H54 (cell line): ENCODE data around the gene VTCN1.
A peak's percentile ranks its signal among the peaks of the same experiment; 100 is the strongest.
"Not testable (repeated sequence)": the region's sequence is repeated elsewhere in the genome, so short reads cannot be mapped to it uniquely, and the experiment has no call there.

Source experiments
- DNase-seq: peaks from one replicate; pipeline ENCODE4 v3.0.0; 2011; ENCODE audit warnings: low spot score, mixed read lengths; ENCODE audit not compliant: insufficient read length
- FAIRE-seq: peaks from 3 replicates; lab custom pipeline; 2011; peaks lifted over from hg19 to GRCh38; lab: Jason Lieb, UNC
- POLR2A ChIP-seq: IDR thresholded peaks from 2 replicates; pipeline ENCODE4 v1.6.1; 2011; ENCODE audit warnings: low read depth, mild to moderate bottlenecking, low read length

Gene VTCN1

DNA sequence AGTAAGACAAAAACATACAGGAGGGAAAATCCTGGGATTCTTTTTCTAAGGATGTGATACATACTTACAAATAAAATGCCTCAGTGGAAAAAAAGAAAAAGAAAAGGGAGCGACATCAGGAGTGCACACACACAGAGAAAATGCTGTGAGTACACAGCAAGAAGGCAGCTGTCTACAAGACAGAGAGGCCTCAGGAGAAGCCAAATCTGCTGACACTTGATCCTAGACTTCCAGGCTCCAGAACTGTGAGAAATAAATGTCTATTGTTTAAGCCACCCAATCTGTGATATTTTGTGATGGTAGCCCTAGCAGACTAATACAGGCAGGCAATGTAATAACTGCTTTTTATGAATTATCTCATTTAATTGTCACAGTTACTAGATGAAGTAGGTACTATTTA lies 72.2 kb downstream of the VTCN1 start:
- DNase-seq (no peak), FAIRE-seq (no peak)
- no peak for TF ChIP-seq POLR2A

DNA sequence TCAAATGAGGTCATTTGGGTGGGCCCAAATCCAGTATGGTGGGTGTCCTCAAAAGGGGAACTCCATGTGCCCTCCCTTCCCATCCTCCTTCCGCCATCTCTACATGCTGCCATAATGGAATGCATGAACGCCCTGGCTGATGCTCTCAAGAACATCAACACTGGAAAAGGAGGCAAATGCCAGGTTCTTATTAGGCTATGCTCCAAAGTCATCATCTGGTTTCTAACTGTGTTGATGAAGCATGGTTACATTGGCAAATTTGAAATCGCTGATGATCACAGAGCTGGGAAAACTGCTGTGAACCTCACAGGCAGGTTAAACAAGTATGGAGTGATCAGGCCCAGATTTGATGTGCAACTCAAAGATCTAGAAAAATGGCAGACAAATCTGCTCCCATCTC lies 72.6 kb downstream of the VTCN1 start:
- TF ChIP-seq POLR2A = no peak
- no peak for DNase-seq
- no peak for FAIRE-seq

DNA sequence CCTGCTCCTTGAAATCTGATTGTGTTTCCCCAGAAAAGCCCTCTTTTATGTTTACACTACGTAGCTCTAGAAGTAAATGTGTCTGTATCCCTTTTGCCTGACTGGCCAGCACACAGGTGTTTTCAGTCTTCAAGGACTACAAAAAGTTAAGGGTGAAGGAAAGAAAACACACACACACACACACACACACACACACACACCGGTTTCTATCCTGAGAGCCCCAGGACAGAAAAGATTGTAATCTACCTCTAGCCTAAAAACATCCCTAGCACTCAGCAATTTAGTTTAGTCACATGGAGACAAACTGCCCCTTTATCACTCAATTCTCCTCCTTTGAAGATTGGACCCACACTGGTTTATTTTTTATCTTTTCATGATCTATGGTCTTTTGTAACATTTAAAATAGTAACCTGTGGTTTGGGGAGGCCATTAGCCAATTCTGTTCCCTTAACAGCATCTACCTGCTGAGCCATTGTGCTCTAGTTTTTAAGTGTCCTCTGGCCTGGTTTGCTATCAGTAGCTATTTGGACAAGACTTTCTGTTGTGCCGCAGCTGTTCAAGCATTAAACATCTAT lies 73.4 kb downstream of the VTCN1 start:
- no peak for DNase-seq
- TF ChIP-seq POLR2A = no peak
- no peak for FAIRE-seq

DNA sequence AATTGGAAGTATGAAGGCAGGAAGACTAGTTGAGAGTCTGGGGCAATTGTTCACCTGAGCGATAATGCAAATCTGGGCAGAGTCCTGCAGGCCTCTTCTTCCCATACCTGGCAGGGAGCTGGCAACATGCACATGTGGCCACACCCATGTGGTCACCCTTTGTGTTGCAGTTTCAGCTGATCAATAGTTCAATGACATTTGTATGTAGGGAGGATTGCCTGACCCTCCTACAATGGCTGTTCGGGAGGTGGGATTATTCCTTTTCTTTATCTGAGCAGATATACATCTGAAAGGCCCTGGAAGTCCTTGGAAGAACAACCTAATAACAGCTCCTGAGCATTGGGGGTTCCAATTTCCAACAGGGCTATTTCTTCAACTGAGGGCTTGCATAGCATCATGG lies 74.0 kb downstream of the VTCN1 start:
- no peak for DNase-seq
- no peak for FAIRE-seq
- TF ChIP-seq POLR2A = no peak

DNA sequence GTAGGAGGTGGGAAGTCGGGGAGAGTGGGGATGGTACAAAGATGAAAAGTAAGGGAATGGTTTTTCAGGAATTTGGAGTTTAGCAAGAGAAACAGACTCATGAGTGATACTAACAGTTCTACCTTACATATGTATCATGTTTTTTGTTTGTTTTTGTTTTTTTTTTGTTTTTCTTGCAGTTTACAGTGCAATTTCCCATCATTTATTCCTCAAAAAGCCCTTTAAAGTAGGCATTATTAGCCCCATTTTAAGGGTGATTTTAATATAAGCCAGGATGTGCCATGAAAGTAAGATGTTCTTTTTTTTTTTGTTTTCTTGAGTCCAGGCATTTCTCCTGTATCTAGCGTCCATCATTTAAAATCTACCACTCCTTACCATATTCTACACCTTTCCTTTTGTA lies 75.4 kb downstream of the VTCN1 start:
- no peak for FAIRE-seq
- TF ChIP-seq POLR2A = no peak
- DNase-seq = no peak

DNA sequence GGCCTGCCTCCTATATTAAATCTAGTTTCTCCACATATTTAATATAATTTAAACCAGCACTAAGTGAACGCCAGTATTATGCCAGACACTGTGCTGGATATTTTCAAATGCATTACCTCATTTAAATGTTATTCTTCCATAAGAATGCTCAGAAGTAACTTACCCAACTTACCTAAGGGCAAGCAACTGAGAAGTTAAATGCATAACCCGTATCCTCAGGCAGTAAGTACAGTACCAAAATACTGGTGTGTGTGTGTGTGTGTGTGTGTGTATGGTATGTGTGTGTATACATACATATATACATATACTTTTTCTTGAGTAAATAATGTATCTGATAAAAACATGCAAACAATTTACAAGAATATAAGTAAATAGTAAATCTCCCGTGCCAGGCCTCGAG lies 80.2 kb downstream of the VTCN1 start:
- DNase-seq = no peak
- no peak for FAIRE-seq

DNA sequence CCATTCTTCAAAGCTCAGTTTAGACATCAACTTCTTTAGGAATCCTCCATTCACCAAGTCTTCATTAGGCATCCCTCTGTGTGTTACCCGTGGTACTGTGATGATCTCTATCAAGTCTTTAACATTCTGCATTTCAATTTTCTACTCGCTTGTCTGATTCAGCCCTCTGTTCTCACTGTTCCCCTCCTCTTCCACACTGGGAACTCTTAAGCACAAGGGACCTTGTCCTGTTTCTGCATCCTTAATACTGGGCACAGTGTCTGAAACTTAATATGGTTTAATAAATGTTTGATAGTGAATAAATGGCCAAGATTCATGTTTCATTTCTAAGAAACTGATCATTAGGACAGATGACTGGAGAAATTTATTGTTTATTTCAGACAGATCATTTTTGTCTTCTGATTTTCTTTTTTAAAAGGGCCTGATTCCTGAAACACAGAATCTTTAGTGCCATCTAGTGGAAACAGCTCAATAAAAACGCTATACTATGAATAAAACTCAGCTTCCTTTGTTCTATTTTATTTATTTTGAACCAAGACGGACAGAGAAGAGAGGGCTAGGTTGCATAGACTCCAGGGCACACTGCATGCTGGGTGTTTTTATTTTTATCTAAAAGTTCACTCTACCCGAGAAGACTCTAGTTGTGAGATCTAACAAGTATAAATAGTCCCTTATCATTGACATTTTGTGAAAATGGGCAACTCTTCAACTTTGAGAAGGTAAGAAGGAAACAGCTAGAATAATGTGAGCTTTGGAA lies 82.2 kb downstream of the VTCN1 start:
- DNase-seq (peak; percentile 19), FAIRE-seq (peak; percentile 60)
- no peak for TF ChIP-seq POLR2A

More for the DNA sequence above, 80.2 kb downstream of the VTCN1 start:
- no peak for TF ChIP-seq POLR2A

DNA sequence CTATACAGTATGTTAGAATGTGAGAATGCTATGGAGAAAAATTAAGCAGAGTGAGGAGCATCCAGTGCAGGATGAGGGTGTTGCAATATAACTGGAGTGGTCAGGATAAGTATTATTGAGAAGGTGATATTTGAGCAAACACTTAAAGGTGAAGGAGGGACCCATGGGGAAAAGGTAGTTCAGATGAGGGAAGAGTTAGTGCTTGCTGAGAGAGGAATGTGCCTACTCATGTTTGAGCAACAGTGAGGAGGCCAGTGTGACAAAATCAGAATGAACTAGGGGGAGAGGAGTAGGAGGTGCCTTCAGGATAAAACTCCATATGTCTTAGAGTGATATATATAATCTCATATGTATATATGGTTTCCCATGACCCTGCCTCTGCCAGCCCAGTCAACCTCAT lies 82.9 kb downstream of the VTCN1 start:
- DNase-seq (no peak), FAIRE-seq (no peak)
- TF ChIP-seq POLR2A = no peak

DNA sequence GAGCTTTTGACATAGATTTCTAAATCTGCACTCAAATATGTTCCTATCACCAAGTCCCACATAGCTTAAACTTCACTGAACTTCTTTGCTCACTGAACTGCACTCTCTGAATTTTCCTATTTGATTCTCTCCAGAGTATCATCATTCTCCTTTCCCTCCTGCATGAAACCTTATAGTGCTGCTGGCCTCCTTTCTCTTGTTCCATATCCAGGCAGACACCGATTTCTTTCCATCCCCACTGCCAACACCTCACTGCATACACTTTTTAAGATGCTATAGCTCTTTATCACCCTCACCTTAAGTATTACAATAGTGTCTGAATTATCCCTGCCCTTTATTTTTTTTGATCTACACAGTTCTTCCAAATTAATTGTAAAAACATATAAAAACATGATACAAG lies 86.1 kb downstream of the VTCN1 start:
- no peak for TF ChIP-seq POLR2A
- DNase-seq = no peak
- FAIRE-seq = no peak

DNA sequence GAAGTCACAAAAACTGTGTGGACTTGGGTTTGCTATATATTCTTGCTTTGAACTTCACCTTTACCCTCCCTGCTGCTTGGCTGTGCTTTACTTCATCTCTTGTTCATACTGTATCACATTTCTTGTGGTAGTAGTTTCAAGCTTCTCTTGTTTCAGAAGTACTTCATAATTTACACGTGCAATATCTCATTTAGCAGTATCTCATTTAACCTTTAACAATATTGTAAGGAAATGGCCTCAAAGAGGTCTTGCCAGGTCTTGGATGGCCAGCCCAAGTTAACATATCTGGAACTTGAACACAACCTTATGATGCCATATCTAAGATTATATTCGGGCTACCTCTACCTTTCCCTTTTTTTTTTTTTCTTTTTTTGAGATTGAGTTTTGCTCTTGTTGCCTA lies 87.5 kb downstream of the VTCN1 start:
- DNase-seq (no peak), FAIRE-seq (no peak)
- no peak for TF ChIP-seq POLR2A

DNA sequence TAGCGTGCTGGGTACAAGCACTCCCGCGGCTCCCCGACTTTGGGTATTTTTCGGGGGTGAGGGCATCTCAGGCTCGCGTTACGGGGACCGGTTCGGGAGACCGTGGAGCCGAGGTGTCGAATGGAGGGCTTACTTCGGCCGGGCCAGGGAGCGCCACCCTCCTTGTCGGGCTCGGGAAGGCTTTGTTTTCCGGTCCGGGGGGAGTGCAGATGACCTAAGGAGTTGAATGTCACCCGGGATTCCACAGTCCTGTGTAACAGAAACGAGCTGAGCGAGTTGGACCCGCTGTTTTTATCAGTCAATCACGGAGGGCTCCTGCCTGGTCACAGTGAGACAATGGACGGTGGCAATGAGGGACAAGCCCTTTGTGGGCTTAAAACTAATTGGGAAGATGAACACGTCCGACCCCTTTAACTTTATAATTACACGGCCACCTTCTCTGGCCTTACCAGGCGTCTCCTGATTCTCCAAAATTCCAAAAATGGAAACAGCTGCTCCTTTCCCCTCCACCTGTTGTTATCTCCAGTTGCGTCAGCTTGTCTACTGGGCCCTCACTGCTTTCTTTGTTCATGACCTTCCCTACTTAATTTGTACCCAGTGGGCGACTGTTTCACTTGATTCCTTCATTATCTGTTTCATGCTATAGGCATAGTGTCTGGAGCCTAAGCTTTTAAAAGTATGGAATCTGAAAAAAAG lies 88.2 kb downstream of the VTCN1 start:
- DNase-seq (no peak), FAIRE-seq (no peak)
- no peak for TF ChIP-seq POLR2A

DNA sequence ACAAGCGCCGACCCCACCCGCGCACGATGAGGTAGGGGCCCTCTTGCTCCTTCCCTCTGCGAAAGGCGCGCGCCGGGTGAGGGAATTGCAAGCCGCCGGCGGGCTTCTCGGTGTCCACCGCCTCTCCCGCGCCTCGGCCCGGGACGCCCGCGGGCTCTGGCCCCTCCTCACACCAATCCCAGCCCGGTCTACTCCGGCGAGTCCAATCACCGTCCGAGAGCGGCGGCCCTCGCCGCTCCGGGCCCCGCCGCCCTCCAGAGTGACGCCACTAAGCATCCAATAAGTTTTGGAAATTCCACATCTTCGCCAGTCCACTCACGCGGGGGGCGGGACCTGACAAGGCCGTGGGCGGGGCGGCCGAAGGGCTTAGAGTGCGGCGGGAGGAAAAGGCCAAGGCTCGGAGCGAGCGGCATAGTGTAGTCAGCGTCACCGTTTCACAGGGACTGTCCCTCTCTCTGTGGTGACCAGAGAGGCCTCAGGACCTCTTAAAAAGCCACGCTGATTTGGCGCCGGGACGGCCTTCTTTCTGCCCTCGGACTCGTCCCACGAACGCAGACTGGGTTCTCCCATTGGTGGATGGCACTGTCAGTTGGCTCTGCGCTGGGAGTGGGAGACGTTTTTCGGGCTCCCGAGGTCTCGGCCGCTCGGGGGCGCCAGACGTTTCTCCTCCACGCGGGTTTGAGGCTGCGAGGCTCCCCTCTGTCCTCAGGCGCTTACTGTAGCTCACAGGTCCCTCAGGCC lies 89.0 kb downstream of the VTCN1 start, which contains the start of gene TRIM45:
TRIM45 (minus strand) TSS at position 161 of the 741 bp plus-strand sequence. CDS start 548 bp downstream, outside the sequence.
- DNase-seq = peak; percentile 90
- peak; percentile 41 for FAIRE-seq
- TF ChIP-seq POLR2A = peak; percentile 73

DNA sequence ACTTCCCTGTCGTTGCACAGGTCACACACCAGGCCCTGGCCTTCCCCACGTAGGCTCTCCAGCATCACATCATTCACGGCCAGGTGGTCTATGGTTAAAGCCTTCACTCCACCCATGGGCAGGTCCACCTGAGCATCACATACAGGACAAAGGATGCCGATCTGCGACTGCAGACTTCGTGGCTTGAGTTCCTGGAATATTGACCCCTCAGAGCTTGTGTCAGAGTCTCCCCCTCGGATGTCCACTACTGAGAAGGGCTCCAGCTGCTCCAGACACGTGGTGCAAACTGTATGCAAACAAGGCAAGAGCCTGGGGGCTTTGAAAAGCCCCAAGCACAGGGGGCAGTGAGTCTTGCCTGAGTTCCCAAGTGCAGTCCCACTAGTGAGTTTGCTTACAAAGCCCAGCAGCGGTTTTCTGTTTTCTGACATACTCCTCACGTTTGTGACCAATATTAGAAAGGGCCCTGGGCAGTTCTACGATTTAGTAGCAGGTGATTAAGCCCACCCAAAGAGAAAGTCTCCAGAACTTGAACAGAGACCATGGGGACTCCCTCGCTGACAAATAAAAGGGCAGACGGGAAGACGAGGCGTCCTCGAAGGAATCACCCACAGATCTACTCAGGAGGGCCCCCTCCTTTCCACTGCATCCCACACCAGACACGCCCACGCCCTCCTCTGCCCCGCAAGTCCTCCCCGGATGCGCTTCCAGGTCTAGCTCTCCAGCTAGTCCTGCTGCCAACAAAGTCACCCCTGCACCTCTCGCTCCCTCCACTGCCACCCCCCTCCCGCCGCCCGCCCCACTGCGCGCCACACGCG lies 89.7 kb downstream of the VTCN1 start:
- TF ChIP-seq POLR2A = no peak
- FAIRE-seq (no peak), DNase-seq (peak; percentile 60)

DNA sequence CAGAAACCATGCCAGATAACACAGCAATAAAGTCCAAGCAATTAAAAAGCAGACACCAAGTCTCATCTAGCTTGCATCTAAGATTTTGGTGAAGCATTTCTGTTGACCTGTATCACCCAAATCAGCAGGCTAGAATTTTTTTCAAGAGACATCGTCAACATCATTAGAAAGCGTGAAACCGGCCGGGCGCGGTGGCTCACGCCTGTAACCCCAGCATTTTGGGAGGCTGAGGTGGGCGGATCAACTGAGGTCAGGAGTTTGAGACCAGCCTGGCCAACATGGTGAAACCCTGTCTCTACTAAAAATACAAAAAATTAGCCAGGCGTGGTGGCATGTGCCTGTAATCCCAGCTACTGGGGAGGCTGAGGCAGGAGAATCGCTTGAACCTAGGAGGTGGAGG lies 91.6 kb downstream of the VTCN1 start:
- not testable (repeated sequence) for FAIRE-seq, DNase-seq
